GM18867 (cell line): ENCODE measurements around the gene ZNF761.
"Not testable (repeated sequence)": the region's sequence is repeated elsewhere in the genome, so short reads cannot be mapped to it uniquely, and the experiment has no call there.

Source experiments
- ATAC-seq: cut with Tn5 transposase; IDR thresholded peaks from one replicate; pipeline ENCODE4 v1.9.1; 2021; ENCODE audit warnings: mild to moderate bottlenecking, moderate library complexity; ENCODE audit not compliant: unreplicated experiment

The ZNF761 gene

GRCh38 chr19:53455828-53456227, 24.0 kb downstream of the ZNF761 start:
- no peak for ATAC-seq

GRCh38 chr19:53460131-53460721, 28.4 kb downstream of the ZNF761 start:
- not testable (repeated sequence) for ATAC-seq

DNA sequence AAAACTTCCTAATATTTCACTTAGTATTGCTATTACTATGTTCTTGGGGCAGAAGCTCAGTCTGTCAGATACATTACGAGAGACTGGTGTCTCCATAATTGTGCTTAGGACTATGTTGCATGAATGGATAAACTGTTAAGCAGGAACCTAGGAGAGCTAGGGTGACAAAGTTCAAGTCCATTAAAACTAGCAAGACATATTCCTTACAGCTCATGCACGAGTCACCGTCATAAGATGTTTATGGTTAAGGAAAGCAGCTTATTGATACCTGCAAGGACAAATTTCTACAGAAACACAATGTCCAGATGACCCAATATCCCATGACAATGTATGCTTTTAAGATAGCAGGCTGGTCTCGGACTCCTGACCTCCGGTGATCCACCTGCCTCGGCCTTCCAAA, 30.1 kb downstream of the ZNF761 start:
- no peak for ATAC-seq

- no peak for ATAC-seq
These were observed 31.1 kb downstream of the ZNF761 start for GRCh38 chr19:53462861-53463260.

DNA sequence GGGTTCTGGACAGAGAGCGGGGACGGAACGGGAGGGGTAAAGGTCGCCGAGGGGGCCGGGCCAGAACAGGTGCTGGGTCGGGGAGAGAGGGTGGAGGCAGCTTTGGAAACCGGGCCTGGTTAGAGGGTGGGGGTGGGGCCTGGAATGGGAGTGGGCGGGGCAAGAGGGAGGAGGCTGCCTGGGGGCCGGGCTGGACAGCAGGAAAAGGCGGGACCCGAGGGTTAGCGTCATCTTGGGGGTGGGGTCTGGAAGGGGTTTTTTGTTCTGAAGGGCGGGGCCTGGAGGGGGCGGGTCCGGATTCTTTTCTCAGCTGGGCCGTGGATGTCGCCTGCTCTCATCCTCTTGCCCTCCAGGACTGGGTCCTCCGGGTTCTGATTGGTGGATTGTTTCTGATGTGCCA, 31.5 kb downstream of the ZNF761 start:
- ATAC-seq, result no peak

DNA sequence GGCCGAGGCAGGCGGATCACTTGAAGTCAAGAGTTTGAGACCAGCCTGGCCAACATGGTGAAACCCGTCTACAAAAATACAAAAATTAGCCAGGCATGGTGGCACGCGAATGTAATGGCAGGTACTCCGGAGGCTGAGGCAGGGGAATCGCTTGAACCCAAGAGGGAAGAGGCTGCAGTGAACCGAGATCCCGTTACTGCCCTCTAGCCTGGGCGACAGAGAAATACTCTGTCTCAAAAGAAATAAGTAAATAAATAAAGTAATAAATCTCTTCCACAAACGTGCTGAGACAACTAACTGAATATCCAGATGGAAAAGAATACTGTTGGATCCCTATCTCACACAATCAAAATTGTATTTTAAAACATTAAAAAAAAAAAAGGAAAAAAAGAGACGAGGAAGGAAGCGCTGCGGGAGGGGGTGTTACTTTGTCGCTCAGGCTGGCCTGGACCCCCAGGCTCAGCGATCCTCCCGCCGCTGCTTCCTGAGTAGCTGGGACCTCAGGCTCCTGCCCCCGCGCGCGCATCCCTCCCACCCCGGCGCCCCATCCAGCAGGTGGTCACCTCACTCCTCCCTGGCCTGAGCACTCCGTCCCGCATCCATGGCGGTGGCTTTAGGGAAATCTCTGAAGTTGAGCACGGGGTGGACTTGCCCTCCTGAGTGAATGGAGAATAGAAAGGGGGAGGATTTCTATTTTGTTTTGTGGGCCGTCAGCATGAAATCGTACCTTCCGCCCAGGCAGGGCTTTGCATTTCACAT, 35.1 kb downstream of the ZNF761 start:
- ATAC-seq, result peak; percentile 30

GRCh38 chr19:53467485-53468262, 35.9 kb downstream of the ZNF761 start, which contains the start of gene ZNF813:
ZNF813 (plus strand) TSS chr19:53467733; CDS start chr19:53483823, 16,090 bp downstream.
- peak; percentile 75 for ATAC-seq

- not testable (repeated sequence) for ATAC-seq
These were observed 36.8 kb downstream of the ZNF761 start for GRCh38 chr19:53468628-53469027.

GRCh38 chr19:53471916-53472315, 40.1 kb downstream of the ZNF761 start:
- no peak for ATAC-seq

DNA sequence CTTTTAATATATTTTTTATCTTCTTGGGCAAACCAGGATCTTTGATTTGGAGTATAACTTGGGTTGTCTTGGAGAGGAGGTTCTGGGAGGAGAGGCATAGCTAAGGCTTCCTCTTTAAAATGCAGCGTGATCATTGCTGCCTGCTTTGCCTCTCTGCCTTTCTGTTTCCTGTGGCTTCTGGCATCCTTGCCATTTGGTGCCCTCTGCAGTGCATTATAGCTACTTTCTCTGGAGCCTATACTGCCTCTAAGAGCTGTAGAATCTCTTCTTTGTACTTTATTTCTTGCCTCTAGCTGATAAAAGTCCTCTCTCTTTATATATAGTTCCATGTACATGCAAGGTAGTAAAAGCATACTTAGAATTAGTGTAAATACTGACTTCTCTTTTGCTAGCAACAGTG, 43.0 kb downstream of the ZNF761 start:
- not testable (repeated sequence) for ATAC-seq

GRCh38 chr19:53475470-53475869, 43.7 kb downstream of the ZNF761 start:
- not testable (repeated sequence) for ATAC-seq

DNA sequence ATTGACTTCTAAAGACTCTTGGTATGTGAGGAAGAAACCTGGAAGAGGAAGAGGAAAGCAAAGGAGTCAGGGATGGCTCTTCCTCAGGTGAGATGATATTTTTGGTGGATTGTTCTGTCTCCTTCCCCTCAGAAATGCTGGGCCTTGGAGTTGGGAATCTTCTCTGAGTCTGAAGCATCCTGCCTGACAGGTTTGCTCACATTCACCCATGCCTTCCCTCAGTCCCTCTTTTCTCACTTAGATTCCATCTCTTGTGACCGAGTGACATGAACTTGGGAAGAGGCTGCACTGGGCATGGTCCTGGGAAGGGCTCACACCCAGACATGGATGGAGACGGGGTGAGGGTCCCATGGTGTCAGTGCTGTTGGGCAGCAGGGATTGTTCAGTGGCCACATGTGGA, 52.0 kb downstream of the ZNF761 start:
- not testable (repeated sequence) for ATAC-seq

GRCh38 chr19:53485046-53486004, 53.5 kb downstream of the ZNF761 start:
- no peak for ATAC-seq

DNA sequence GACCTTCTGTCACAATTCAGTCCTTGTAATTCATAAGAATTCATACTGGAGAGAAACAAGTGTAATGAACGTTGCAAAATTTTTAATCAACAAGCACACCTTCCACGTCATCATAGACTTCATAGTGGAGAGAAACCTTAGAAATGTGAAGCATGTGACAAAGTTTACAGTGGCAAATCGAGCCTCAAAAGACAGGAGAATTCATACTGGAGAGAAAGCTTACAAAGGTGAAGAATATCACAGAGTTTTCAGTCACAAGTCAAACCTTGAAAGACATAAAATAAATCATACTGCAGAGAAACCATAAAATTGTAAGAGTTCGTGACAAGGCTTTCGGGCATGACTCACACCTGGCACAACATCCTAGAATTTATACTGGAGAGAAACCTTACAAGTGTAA, 60.4 kb downstream of the ZNF761 start:
- ATAC-seq, result no peak

DNA sequence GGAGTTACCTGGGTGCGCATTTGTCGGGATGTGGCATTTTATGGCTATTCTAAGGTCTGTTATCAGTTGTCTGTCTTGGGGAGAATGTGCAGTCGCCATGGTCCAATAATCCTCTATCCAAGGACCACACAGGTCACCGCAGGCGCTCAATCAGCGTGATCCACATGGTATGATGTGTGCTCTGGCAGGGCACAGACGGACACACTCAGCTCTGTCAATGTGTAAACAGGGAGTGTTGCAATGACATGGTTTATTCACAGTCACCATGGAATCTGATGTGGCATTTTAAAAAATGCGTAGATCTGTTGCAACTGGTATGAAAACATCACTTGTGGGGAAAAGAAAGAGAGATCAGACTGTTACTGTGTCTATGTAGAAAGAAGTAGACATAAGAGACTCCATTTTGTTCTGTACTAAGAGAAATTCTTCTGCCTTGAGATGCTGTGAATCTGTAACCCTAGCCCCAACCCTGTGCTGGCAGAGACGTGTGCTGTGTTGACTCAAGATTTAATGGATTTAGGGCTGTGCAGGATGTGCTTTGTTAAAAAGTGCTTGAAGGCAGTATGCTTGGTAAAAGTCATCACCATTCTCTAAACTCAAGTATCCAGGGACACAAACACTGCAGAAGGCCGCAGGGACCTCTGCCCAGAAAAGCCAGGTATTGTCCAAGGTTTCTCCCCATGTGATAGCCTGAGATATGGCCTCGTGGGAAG, 65.7 kb downstream of the ZNF761 start:
- not testable (repeated sequence) for ATAC-seq

GRCh38 chr19:53498024-53498395, 66.2 kb downstream of the ZNF761 start:
- not testable (repeated sequence) for ATAC-seq

DNA sequence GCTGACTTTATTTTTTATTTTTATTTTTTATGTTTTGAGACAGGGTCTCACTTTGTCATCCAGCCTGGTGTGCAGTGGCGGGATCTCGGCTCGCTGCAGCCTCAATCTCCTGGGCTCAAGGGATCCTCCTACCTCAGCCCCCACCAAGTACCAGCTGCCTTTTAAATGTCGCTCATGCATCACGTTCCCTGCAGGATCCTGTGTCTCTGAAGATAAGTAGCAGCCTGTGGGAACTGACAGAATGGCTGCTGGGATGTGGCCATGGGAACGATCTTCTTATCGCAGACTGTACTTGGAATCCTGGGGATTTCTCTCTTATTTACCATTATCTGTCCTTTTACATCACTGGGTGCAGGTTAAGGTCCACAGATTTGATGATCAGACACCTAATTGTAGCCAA, 71.4 kb downstream of the ZNF761 start:
- ATAC-seq, result not testable (repeated sequence)

- ATAC-seq, result not testable (repeated sequence)
These were observed 72.0 kb downstream of the ZNF761 start for GRCh38 chr19:53503671-53504364.

- not testable (repeated sequence) for ATAC-seq
These were observed 72.5 kb downstream of the ZNF761 start for GRCh38 chr19:53504365-53504703.
